Activated effector memory CD4-positive, alpha-beta T cell treated with Interleukin-2 at 50 U/mL for 16 hours (primary cell): ENCODE results near the gene SPTA1.

Source experiments
- DNase-seq: peaks from one replicate; pipeline ENCODE4 v3.0.0-alpha.2; 2020

SPTA1 gene

DNA sequence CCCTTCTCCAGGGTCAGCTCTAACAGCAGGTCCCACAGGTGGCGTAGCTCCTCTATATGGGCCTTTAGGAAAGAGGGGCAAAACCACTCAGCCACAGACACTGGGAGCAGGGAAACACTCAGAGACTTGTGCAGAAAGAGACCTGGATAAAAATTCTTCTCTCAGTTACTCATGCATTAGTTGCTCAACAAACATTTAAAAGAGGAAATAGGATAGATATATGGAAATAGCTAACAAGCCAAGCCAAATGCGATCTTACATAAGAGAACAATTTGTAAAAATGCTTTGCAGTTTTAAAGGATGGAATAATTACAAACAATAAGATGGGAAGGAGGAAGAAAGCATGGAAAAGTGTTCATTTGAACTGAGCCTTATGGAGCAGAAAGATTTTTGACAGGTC, 4.9 kb downstream of the SPTA1 start:
- DNase-seq, result no peak

DNA sequence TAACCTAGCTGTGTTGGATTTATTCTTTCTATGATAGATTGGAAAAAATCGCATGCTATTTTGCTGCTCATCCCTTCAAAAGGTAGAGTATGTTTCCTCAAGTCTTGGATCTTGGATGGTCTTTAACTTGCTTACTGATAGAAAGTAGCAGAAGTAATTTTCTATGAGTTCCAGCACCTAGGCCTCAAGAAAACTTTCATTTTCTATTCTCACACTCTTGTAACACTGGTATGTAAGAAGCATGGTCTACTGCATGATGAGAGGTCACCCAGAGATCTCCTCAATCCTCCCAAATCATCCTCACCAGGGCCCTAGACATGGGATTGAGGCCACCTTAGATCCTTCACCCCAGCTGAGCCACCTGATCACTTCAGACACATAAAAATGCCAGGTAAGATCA, 7.2 kb downstream of the SPTA1 start:
- DNase-seq, result no peak

DNA sequence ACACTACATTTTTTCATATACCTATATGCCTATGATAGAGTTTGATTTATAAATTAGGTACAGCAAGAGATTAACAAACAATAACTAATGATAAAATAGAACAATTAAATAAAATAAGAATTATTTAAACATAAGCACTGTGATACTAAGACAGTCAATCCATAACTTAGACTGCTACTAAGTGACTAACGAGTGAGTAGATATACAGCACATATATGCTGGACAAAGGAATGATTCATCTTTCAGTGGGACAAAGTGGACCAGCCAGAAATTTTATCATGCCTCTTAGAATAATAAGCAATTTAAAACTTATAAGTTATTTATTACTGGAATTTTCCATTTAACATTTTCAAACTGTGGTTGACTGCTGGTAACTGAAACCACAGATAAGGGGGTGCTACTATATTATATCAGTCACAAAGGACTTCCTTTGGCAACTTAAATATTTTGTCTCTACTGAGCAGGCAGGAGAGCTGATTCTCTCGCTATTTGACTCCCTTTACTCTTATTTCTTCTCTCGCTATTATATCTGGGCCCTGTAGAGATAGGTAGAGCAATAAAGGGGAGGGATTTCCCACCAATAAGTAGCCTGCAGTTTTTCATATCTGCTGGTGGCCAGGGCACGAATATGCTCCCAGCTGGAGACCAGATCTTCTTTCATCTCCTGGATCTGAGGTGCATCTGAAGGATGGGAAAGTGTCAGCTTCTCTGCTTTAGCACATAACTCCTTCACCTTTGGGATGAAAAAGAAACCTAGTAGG, 10.8 kb downstream of the SPTA1 start:
- no peak for DNase-seq

DNA sequence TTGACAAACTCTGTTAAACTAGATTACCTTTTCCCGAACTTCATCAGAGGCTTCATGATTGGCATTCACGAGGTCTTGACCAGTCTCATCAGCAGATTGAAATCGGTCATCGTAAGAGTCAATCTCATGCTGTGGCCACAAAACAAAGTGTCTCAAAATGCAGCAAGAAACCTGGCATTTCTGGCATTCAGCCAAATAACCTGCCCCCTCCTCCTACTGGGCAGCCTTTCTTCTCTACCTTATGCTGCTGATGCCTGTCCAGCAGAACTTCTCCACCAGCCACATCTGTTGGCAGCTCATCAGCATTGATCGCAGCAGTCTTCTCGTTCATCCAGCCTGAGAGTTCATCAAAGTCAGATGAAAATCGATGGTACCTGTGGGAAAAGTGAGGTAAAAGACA, 12.2 kb downstream of the SPTA1 start:
- no peak for DNase-seq

DNA sequence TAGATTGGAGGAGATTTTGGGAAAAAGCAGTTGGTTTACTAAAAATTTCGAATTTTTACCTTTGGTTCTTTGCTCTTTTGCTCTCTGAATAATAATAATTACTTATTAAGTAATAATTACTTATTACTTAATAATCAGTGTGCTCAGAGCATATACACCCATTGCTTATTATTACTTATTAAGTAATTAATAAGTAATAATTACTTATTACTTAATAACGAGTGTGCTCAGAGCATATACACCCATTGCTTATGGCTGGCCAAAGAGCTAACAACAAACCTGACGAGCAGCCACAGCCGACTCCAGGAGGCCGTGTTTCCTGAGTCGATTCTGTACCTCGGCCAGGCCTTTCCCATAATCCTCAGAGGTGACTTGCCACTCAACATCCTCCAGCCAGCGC, 20.5 kb downstream of the SPTA1 start:
- DNase-seq, result no peak

DNA sequence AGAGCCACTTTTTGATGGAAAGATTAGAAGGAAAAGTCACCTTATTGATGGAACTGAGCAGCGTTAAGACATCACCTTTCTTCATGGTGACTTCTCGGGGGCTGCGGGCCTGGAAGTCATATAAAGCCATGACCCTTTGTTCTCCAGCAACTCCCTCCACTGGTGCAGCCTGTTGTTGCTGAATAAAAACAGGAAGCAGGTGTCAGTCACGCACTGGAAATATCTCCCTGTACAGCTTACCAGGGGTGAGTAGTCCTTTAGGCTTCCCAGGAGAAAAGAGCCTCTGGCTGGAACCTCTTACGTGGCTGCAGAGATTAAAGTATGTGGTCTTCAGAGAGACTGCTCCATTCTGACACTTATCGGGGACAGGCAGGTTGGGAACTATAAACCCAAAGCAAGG, 31.9 kb downstream of the SPTA1 start:
- no peak for DNase-seq

DNA sequence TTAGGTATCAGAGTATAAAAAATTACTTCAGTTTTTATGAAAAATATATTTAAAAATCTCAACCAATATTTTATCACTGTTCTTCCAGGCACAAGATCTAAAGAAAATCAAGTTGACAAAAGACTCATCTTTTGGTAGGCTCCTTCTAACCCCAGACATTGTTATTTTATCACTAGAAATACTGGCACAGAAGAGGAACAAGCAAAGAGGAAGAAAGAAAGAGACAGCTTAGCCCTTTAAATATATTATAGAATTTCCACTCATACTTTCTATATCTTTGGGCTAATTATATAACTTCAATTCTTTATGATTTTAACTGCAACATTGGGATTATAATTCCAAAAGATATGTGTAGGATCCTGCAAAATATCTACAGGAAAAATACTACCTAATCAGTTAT, 32.4 kb downstream of the SPTA1 start:
- DNase-seq, result no peak

DNA sequence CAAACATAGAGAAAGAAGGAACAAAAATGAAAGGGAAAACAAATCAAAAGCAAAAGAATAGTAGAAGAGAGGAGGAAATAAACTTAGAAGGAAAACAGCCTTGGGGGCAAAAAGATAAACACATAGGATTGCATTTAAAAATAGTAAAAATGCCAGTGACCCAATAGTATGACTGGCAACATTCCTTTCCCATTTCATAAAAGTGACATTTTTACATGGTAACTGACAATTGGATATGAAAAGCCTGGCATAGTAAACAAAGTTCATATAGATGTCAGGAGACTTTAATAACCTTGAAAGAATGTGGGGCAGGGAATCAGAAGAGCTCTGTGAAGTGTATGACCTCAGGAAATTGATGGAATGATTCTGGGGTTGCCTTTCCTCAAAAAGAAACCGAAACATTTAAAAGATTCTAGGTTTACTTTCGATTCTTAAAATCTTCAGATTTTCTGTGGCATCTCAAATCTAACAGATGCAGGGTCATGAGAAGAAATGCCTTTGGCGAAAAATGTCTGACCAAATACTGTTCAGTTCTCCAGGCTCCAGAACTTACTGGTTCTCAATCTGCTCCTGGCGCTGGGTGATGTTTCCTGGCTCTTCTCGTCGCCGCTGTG, 33.7 kb downstream of the SPTA1 start:
- DNase-seq, result no peak

DNA sequence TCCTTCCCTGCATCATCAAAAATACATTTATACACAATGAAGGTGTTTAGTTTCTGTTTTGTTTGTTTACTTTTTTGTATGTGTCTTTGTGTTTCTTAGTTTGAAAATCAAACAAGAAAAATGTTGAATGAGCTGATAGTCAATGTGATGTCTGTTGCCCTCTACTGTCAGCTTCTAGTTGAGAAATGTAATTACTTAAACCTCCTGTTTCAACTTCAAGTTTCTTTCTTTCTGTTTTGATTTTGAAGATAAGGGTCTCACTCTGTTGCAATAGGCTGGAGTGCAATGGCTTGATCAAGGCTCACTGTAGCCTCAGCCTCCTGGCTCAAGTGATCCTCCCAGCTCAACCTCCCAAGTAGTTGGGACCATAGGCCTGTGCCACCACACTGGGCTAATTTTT, 37.5 kb downstream of the SPTA1 start:
- DNase-seq, result no peak

DNA sequence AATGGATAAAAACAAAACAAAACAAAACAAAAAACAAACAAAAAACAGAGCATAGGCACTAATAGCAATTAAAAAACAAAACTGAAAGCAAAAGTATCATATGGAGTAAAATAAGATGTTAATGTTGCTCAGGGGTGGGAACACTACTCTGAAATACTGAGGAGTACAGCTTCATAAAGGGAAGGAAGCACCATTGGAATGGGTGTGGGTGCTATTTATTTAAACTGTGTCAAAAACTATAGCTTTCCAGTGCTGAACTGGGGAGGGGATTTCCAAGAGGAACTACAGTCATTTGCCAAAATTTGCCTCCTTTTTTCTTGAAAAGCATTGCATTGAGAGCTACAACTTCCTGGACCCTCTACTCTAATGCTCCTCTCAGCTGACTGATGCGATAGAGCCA, 40.0 kb downstream of the SPTA1 start:
- DNase-seq, result no peak

DNA sequence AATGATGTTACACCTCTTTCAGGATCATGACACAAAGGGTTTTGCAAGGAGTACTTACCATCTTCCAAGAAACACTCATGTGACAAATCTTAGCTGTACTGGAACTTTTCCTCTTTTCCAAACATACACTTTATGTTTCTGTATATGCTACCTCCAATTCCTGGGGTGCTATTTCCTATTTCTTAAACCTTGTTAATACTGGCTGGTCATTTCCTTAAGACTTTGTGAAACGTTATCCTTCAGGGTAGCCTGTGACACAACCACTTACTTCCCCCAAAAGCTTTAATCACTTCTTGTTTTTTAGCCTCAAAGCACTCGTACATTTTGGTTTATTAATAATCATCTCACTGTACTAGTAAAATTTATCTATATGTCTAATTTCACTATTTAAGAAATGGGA, 42.1 kb downstream of the SPTA1 start:
- no peak for DNase-seq

DNA sequence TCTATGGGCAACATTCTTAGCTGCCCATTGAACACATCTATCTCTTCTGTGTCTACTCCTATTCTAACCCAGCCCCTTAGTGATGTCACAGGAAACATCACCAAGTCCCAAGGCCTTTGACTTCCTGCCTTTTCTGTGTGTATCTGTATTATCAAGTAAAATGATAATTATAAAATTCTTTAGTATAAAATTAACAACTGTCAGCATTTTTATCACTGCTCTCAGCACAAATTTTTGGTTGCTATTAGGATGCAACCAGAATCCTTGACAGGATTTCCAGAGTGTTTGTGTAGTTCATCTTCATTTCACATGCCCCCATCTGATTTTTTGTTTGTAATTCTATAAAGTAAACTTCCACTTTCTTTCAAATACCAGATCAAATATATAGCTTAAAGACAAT, 47.6 kb downstream of the SPTA1 start:
- no peak for DNase-seq

DNA sequence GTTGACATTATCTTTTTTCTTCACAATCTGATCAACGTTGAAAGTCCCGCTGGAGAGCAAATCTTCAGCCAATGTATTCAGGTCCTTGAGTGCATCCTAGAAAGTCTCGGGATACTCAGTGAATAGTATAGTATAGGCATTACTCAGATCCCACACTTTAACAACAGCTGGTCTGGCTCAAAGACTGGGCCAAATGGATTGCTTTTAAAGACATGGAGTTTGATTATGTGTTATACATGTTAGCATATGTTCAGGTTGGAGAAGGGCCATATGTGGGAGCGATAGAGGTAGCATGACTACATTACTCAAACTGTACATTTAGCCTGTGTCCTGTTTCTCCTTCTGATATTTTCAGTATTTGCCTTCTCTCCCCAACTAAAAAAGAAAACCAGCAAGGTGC, 48.4 kb downstream of the SPTA1 start:
- DNase-seq, result no peak

DNA sequence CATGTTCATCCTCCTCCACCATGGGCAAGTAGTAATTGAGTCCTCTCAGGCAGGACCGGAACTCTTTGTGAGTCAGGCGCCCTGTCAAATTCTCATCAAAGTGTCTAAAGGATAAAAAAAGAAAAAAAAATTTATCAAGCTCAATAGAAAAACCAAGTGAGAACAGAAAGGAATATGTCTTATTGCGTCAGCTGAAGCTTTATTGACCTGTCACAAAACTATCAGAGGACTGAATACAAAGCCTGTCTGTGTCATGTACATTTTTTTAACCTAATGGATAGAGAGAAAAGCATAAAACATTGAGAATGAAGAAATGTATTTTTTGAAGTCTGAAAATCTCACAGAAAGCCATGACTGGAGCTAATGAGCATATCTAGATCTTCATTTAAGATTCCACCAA, 72.8 kb downstream of the SPTA1 start:
- no peak for DNase-seq

DNA sequence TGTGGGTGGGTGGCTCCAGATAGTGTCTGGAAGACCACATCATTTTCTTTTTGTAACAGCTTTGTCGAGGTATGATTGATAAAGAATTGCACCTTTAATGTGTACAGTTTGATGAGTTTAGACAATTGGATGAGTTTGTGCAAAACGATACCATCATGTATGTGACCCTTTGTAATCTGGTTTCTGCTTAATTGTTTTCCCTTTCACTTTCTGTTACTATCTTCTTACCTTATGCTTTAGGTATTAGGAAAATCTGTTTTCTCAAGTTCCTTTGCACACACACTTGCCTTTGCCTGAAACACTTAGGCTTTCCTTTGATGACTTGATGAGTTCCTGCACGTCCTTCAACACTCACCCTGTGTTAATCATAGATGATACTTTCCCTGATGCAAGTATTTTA, 74.6 kb downstream of the SPTA1 start:
- DNase-seq, result no peak

DNA sequence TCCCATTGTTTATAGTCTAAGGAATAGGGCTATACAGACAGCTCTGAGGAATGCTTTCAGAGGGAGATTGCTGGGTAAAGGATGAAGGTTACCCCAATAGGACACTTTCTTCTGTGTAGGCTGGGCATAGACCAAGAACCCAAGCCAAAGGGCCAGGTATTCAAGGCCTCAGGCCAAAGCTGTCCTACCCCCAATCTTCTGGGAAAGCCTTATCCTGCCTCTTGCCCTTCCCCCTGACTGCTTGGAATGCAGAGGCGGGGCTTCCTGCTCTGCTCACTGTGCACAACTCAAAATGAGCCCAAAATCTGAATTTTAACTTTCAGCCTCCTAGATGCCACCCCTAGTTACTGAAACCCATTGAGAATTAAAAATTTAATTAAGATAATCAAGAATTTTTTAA, 79.2 kb downstream of the SPTA1 start:
- DNase-seq, result no peak

DNA sequence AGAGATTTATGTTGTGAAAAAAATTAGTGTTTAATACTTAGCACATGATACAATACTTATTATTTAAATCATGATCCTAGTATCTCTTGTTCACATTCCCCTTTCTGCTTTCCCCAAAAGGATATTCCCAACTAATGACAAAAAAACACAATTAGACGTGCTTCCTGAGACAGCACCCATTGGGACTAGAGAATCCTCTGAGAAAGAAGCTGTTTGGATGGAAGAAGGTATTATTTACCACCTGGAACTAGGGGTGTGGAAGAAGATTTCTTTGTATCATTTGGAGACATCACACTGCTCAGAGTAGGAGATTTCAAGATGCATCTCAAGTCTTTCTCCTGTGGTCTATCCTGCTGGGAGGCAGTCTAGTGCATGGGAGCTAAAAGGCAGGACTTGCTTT, 81.5 kb downstream of the SPTA1 start, which contains the start of gene OR10Z1:
OR10Z1 (plus strand) TSS at position 301 of the 400 bp plus-strand sequence. CDS start 1,171 bp downstream, outside the sequence.
- DNase-seq, result no peak

DNA sequence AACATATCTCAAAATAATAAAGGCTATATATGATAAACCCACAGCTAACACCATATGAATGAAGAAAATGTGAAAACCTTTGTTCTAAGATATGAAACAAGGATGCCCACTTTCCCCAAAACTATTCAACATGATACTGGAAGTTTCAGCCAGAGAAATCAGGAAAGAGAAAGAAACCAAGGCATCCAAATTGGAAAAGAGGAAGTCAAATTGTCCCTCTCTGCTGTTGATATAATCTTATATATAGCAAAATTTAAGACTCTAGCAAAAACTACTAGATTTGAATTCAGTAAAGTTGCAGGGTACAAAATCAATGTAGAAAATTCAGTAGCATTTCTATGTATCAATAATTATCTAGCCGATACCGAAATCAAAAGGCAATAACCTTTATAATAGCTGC, 85.8 kb downstream of the SPTA1 start:
- DNase-seq, result no peak

DNA sequence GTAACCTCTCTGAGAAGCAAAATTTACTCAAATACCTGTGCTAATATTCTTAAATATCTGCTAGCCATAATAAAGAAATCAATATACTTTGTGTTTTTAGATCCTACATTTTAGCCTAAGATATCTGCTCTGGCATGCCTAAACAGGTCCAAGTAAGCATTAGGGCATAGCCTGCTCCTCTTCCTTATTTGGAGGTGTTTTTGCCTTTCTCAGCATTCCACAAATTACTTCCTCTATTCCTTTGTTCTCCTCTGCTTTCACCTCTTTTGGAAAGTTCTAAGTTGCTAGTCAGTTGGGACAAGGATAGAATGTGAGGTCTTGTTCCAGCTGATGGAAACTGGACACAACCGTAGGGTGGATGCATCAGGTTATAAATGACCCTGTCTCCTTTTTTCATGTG, 99.6 kb downstream of the SPTA1 start:
- DNase-seq, result no peak

DNA sequence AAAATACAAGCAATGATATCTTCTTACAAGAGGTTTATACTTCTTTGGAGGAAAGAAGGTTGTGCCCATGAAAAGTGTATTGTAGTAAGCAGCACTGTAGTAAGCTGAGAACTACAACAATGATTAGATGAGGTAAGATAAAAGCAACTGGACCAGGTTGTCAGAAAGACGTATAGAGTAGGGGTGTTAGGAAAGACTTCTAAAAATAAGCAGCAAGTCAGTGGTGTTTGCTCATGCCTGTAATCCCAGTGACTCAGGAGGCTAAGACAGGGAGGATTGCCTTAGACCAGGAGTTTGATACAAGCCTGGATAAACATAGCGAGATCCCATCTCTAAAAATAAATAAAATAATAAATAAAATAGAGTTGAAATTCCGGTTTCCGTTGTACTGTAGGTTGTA, 102.6 kb downstream of the SPTA1 start:
- no peak for DNase-seq

DNA sequence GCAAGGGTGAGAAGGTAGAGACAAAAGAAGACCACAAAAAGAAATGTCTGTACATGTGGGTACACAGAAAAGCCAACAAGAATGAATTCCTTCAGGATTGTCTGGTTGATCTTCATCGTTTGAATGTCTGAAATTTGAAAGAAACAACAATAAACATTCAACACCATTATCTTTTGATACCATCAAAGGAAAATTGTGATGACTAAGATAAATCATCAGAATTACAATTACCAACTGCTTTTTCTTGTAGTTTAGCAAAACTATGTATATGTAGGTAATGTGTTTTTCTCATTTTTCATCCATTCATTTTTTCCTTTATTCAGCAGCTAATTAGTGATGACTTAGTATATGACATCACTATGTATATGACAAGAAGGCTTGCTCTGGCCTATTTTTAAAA, 106.8 kb downstream of the SPTA1 start, which contains the start of gene OR10X1:
OR10X1 (minus strand) TSS at position 167 of the 400 bp plus-strand sequence; CDS start at position 167, 0 bp downstream.
- DNase-seq, result no peak

DNA sequence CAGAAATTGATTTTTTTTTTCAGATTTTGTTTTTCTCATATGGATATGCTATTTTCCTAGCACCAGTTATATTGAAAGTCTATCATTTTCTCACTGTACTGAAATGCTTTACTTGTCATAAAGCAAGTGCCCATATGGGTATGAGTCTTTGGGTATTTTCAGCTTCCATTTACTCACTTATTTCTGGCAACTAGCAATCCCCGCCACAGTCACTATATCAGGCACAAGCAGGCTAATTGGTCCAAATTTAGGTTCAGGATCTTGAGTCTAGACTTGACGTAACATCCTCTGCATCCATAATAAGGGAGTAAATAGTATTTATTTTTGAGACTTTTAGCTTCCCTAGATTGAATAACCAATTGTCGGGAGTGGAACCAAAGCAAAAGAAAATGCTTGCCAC, 109.0 kb downstream of the SPTA1 start:
- DNase-seq, result no peak

DNA sequence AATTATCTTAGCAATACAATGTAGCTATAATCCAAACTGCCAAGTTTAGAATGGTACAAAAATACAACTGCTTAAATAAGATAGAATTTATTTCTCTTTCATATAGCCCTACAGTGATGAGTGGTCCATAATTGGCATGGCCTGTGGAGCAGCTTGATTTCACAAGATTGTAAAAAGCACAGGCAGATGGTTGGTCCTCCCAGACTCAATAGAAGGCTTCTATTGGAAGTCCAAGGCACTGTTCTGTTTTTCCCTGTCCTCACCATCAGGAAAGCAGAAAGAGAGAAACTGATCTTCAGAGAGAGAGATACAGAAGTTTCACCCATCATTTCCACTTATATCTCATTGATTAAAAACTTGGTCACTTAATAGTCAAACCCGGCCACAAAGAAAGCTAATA, 114.3 kb downstream of the SPTA1 start:
- no peak for DNase-seq

DNA sequence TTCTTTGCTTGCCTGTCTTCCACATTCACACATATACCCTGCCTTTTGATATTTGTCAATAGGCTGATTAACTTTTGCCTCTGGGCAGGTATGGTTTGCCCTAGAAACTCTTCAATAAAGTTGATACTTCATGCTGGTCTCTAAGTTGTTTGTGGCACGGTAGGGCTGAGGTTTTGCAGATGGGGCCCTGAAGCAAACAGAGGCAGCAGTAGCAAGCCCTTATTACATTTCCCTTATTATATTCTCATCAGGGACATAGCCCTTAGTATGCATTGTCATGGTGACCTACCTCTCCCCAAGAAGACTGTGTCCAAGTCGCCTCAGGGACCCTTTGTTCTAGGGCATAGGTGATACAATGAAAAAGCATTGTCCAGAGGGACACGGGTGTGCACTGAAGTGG, 116.0 kb downstream of the SPTA1 start, which contains the start of gene OR6P1:
OR6P1 (minus strand) TSS at position 101 of the 400 bp plus-strand sequence. CDS start 6,976 bp downstream, outside the sequence.
- DNase-seq, result no peak

DNA sequence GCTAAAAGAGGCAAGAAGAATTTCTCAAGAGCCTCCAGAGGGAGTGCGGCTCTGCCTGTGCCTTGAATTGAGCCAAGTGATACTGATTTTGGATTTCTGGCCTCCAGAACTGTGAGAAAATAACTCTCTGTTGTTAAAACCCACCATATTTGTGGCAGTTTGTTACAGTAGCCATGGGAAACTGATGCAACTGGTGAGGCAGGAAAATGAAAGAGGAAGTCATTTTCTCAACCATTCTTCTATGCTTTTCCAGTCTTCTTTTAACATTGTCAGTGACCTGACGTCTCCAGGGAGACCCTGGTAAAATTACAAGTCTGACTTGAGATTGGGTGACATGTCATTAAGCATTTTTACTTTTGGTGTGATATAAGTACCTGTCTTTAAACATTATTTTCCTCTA, 121.9 kb downstream of the SPTA1 start:
- DNase-seq, result no peak
